HT-29 (cell line): ENCODE results near the gene FGFR2. TPM values are rescaled to one million over a fixed set of nuclear protein-coding genes. Genes with fewer than 3 reads are reported as not detected.

Source experiments
- DNase-seq: peaks from one replicate; pipeline ENCODE4 v3.0.0-alpha.2; 2015; ENCODE audit warnings: low spot score
- total RNA-seq: library from RNA; depleted of rRNA; stranded (reverse); fragments of >200 nt; shearing (Covaris generic); gene quantifications from 2 replicates; pipeline ENCODE4 v1.2.3, GENCODE V29; 2014

The FGFR2 gene
- total RNA-seq, 1 experiment from 2014 or later: 31.9 TPM

- DNase-seq: peak; percentile 34
Observed at GRCh38 chr10:121554916-121555315, 43.3 kb downstream of the FGFR2 start.

GRCh38 chr10:121553511-121554264 is 44.6 kb downstream of the FGFR2 start:
- peak; percentile 94 for DNase-seq

- no peak for DNase-seq
Observed at GRCh38 chr10:121552746-121553145, 45.5 kb downstream of the FGFR2 start.

- DNase-seq: no peak
Observed at GRCh38 chr10:121551210-121551885, 46.9 kb downstream of the FGFR2 start.

- no peak for DNase-seq
Observed at GRCh38 chr10:121544301-121544869, 53.9 kb downstream of the FGFR2 start.

- DNase-seq: no peak
Observed at GRCh38 chr10:121543545-121543944, 54.7 kb downstream of the FGFR2 start.

- no peak for DNase-seq
Observed at GRCh38 chr10:121541450-121542120, 56.7 kb downstream of the FGFR2 start.

GRCh38 chr10:121540732-121541395 is 57.4 kb downstream of the FGFR2 start:
- DNase-seq: no peak

- DNase-seq: no peak
Observed at GRCh38 chr10:121539786-121540185, 58.5 kb downstream of the FGFR2 start.

- no peak for DNase-seq
Observed at GRCh38 chr10:121536310-121536913, 61.8 kb downstream of the FGFR2 start.

- no peak for DNase-seq
Observed at GRCh38 chr10:121535381-121535780, 62.9 kb downstream of the FGFR2 start.

- DNase-seq: no peak
Observed at GRCh38 chr10:121532292-121532864, 65.9 kb downstream of the FGFR2 start.

- no peak for DNase-seq
Observed at GRCh38 chr10:121531830-121532178, 66.4 kb downstream of the FGFR2 start.

GRCh38 chr10:121531076-121531829 is 67.0 kb downstream of the FGFR2 start:
- no peak for DNase-seq

GRCh38 chr10:121530481-121531075 is 67.7 kb downstream of the FGFR2 start:
- no peak for DNase-seq

- DNase-seq: no peak
Observed at GRCh38 chr10:121527690-121528089, 70.6 kb downstream of the FGFR2 start.

- no peak for DNase-seq
Observed at GRCh38 chr10:121526801-121527221, 71.4 kb downstream of the FGFR2 start.

- no peak for DNase-seq
Observed at GRCh38 chr10:121526135-121526790, 72.0 kb downstream of the FGFR2 start.
